Natural killer cell (primary cell): Measurements from ENCODE around the gene PLPP1. TPM values are rescaled to one million over a fixed set of nuclear protein-coding genes. Genes with fewer than 3 reads are reported as not detected.

ENCODE experiments used
- ATAC-seq, 3 donors: fragments of 150-1000 bp in 2 of 3; fragments of 200-7000 bp in 1 of 3; cut with Tn5 transposase; 1 replicate in 1 of 3; 2 replicates in 2 of 3; pipeline ENCODE4 v1.10.0; 2021; ENCODE audit warnings: mild to moderate bottlenecking in 2 of 3, moderate library complexity in 2 of 3
- DNase-seq, 2 donors: peaks; one replicate each; pipeline versions ENCODE4 v3.0.0 to v3.0.0-alpha.2; 2013 to 2021; ENCODE audit warnings: mixed read lengths in 1 of 2
- H3K27ac ChIP-seq: one replicate; pipeline ENCODE4 v1.5.1; 2013; ENCODE audit warnings: mild to moderate bottlenecking, low read length
- H3K27me3 ChIP-seq: one replicate; pipeline ENCODE4 v1.6.1; 2013; ENCODE audit warnings: low read length; ENCODE audit not compliant: control insufficient read depth, insufficient read depth
- H3K36me3 ChIP-seq: one replicate; pipeline ENCODE4 v1.6.1; 2013; ENCODE audit warnings: low read length; ENCODE audit not compliant: control insufficient read depth, insufficient read depth
- H3K4me1 ChIP-seq: one replicate; pipeline ENCODE4 v1.6.1; 2013; ENCODE audit warnings: low read length; ENCODE audit not compliant: control insufficient read depth, insufficient read depth
- H3K4me3 ChIP-seq: one replicate; pipeline ENCODE4 v1.5.1; 2013; ENCODE audit warnings: low read length
- H3K9me3 ChIP-seq: one replicate; pipeline ENCODE4 v1.6.1; 2013; ENCODE audit warnings: low read length; ENCODE audit not compliant: control insufficient read depth, insufficient read depth
- H3K27ac Mint-ChIP-seq, 2 donors: one replicate each; pipeline ENCODE4 v1.8.0; 2022; ENCODE audit warnings: mild to moderate bottlenecking in 2 of 2, mixed read lengths in 2 of 2, moderate library complexity in 1 of 2
- H3K27me3 Mint-ChIP-seq, 2 donors: one replicate each; pipeline ENCODE4 v1.8.0; 2022; ENCODE audit warnings: low read depth in 2 of 2, mixed read lengths in 2 of 2
- H3K36me3 Mint-ChIP-seq: one replicate; pipeline ENCODE4 v1.8.0; 2022; ENCODE audit warnings: mixed read lengths
- H3K4me1 Mint-ChIP-seq, 2 donors: one replicate each; pipeline ENCODE4 v1.8.0; 2022; ENCODE audit warnings: mixed read lengths in 2 of 2
- H3K4me3 Mint-ChIP-seq: one replicate; pipeline ENCODE4 v1.8.0; 2022; ENCODE audit warnings: mild to moderate bottlenecking, moderate library complexity, mixed read lengths
- H3K9me3 Mint-ChIP-seq, 2 donors: one replicate each; pipeline ENCODE4 v1.8.0; 2022; ENCODE audit warnings: mixed read lengths in 2 of 2
- WGBS: methylation state at CpG from one replicate; pipeline ENCODE4 v1.1.7; 2013; ENCODE audit warnings: missing lambda C conversion rate; ENCODE audit not compliant: insufficient coverage; 5-methylcytosine and 5-hydroxymethylcytosine counted together
- intact Hi-C: fragments of 100-400 bp; cut with micrococcal nuclease; formaldehyde crosslinking; loops from one replicate; pipeline ENCODE4 v1.14.2; 2022
- total RNA-seq, 4 donors: library from RNA; stranded (reverse); fragments of 120-200 nt in 1 of 4; gene quantifications; one replicate each; pipeline versions ENCODE4 v1.2.3 to v1.2.4, GENCODE V29; 2013 to 2022
- TF ChIP-seq, protein P1 (sequence below): fragments of 200-600 bp; IDR thresholded peaks from one replicate; pipeline ENCODE4 v1.8.0; 2022; ENCODE audit warnings: antibody characterized with exemption

PLPP1 gene
- total RNA-seq, 3 donors from 2014 or later (not counting 1 experiment from before 2014, with no cell fraction given) = 3.3 to 5.5 (median 4.2) TPM

DNA sequence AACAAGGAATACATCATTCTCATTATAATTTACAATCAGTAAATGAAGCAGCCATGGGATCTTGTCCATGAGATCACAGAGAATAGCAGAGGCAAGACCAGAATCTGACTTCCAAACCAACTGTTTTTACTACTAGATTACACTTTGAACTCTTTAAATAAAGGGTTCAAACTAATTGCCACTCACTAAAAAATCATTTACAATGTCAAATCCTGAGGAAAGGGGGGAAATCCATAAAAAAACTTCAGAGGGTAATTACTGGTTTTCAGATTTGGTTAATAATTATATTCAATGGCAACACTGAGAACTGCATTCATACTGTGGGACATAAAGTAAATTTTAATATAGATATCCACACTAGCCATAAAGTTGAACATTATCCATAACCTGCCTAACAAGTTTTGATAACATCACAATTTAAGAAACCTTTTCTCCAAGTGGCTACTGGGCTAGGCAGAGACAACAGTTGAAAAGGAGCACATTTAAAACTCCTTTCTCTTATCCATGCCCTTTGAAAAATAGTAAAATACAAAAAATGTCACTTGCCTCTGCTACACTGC, 15.9 kb downstream of the PLPP1 start:
- Histone ChIP-seq H3K27ac (no peak overlapping the region), H3K9me3 (no peaks in the 10 kb centered on the region), H3K27me3 (no peaks in the 10 kb centered on the region), H3K4me1 (no peaks in the 10 kb centered on the region), H3K36me3 (no peaks in the 10 kb centered on the region), H3K4me3 (no peak overlapping the region)
- DNase-seq = no peak
- Mint-ChIP-seq H3K4me1 (no peaks in the 10 kb centered on the region), H3K36me3 (no peaks in the 10 kb centered on the region), H3K4me3 (no peak overlapping the region), H3K9me3 (no peaks in the 10 kb centered on the region), H3K27me3 (peaks cover 4 to 5% of the 10 kb centered on the region in 2 donors), H3K27ac (no peak overlapping the region)
- no peak for ATAC-seq
- TF ChIP-seq, protein P1, sequence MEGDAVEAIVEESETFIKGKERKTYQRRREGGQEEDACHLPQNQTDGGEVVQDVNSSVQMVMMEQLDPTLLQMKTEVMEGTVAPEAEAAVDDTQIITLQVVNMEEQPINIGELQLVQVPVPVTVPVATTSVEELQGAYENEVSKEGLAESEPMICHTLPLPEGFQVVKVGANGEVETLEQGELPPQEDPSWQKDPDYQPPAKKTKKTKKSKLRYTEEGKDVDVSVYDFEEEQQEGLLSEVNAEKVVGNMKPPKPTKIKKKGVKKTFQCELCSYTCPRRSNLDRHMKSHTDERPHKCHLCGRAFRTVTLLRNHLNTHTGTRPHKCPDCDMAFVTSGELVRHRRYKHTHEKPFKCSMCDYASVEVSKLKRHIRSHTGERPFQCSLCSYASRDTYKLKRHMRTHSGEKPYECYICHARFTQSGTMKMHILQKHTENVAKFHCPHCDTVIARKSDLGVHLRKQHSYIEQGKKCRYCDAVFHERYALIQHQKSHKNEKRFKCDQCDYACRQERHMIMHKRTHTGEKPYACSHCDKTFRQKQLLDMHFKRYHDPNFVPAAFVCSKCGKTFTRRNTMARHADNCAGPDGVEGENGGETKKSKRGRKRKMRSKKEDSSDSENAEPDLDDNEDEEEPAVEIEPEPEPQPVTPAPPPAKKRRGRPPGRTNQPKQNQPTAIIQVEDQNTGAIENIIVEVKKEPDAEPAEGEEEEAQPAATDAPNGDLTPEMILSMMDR = no peak
- intact Hi-C loops = no loop called here

GRCh38 chr5:55517804-55518203, 17.0 kb downstream of the PLPP1 start:
- ATAC-seq = no peak
- TF ChIP-seq, protein P1 = no peak
- H3K9me3 ChIP-seq = no peaks in the 10 kb centered on the region
- Mint-ChIP-seq H3K4me1 (no peaks in the 10 kb centered on the region), H3K4me3 (no peak overlapping the region), H3K36me3 (no peaks in the 10 kb centered on the region), H3K9me3 (no peaks in the 10 kb centered on the region), H3K27me3 (peaks cover 0 to 5% of the 10 kb centered on the region in 2 donors), H3K27ac (no peak overlapping the region)
- intact Hi-C loops = no loop called here
- no peaks in the 10 kb centered on the region for H3K36me3 ChIP-seq
- H3K27ac ChIP-seq = no peak overlapping the region
- H3K4me1 ChIP-seq = no peaks in the 10 kb centered on the region
- H3K4me3 ChIP-seq = no peak overlapping the region
- no peaks in the 10 kb centered on the region for H3K27me3 ChIP-seq
- DNase-seq = no peak
- 97% methylated on average over 7 of the region's 7 CpGs for WGBS

DNA sequence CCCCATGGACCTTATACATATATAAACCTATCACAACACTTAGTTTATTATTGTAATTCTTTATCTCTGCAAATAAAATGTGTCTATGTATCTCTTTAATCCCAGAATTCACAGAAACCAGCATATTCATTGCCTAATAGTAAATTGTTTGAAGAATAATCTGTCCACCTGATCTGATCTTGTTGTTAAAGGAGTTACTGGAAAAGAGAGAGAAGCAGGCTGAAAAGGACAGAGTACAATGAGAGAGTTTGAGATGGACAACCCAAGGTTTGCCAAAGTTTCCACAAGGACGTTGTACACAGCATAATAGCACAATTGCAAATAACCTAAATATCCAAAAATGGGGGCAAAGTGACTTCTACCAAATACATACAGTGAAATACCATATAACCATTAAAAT, 23.8 kb downstream of the PLPP1 start:
- Mint-ChIP-seq H3K4me1 (no peaks in the 10 kb centered on the region), H3K9me3 (no peaks in the 10 kb centered on the region), H3K27me3 (peaks cover 0 to 1% of the 10 kb centered on the region in 2 donors), H3K4me3 (no peak overlapping the region), H3K27ac (no peak overlapping the region), H3K36me3 (no peaks in the 10 kb centered on the region)
- Histone ChIP-seq H3K27me3 (no peaks in the 10 kb centered on the region), H3K4me3 (no peak overlapping the region), H3K9me3 (no peaks in the 10 kb centered on the region), H3K27ac (no peak overlapping the region), H3K36me3 (no peaks in the 10 kb centered on the region), H3K4me1 (no peaks in the 10 kb centered on the region)
- WGBS = 100% methylated on average over 1 of the region's 1 CpG
- DNase-seq (no peak), ATAC-seq (no peak)
- TF ChIP-seq, protein P1 = no peak
- intact Hi-C loops = no loop called here

DNA sequence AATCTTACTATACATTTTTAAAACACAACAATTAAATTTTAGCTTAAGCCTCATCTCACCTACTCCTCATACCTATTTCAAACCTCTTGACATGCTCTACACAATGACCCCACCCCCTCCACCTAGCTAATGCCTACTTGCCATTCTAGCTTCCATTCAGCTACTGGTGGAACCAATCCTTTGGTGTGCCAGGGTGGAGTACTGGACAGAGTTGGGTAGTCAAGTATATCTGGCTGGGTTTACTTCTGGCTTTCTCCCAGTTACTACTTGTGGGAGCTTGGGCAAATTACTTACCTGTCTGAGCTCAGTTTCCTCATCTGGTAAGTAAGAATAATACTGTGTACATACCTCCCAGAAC, 24.3 kb downstream of the PLPP1 start:
- intact Hi-C loops = no loop called here
- no peaks in the 10 kb centered on the region for H3K36me3 ChIP-seq
- H3K27me3 ChIP-seq = no peaks in the 10 kb centered on the region
- Mint-ChIP-seq H3K4me1 (no peaks in the 10 kb centered on the region), H3K36me3 (no peaks in the 10 kb centered on the region), H3K27ac (no peak overlapping the region), H3K27me3 (no peaks in the 10 kb centered on the region), H3K4me3 (no peak overlapping the region), H3K9me3 (no peaks in the 10 kb centered on the region)
- ATAC-seq = no peak
- no peaks in the 10 kb centered on the region for H3K4me1 ChIP-seq
- no peaks in the 10 kb centered on the region for H3K9me3 ChIP-seq
- H3K4me3 ChIP-seq = no peak overlapping the region
- no peak overlapping the region for H3K27ac ChIP-seq
- DNase-seq = no peak
- TF ChIP-seq, protein P1 = no peak
